GM21360 (cell line): ENCODE results near the gene MTX1.
"Not testable (repeated sequence)": the region's sequence is repeated elsewhere in the genome, so short reads cannot be mapped to it uniquely, and the experiment has no call there.

Experiments
- ATAC-seq: cut with Tn5 transposase; IDR thresholded peaks from one replicate; pipeline ENCODE4 v1.9.1; 2021; ENCODE audit warnings: mild to moderate bottlenecking, moderate library complexity; ENCODE audit not compliant: unreplicated experiment

Gene MTX1

GRCh38 chr1:155208541-155209311 is at the start of gene MTX1:
TSS of gene MTX1 (plus strand) at chr1:155208695. CDS start at chr1:155208805, 110 bp downstream.
- ATAC-seq, result peak; percentile 53

GRCh38 chr1:155158991-155159390 is 49.5 kb upstream of the MTX1 start:
- no peak for ATAC-seq

- ATAC-seq, result no peak
Measured at GRCh38 chr1:155160128-155160527, 48.4 kb upstream of the MTX1 start.

- not testable (repeated sequence) for ATAC-seq
Measured at GRCh38 chr1:155162631-155163030, 45.9 kb upstream of the MTX1 start.

- ATAC-seq, result not testable (repeated sequence)
Measured at GRCh38 chr1:155163785-155164184, 44.7 kb upstream of the MTX1 start.

- ATAC-seq, result not testable (repeated sequence)
Measured at GRCh38 chr1:155164625-155165024, 43.9 kb upstream of the MTX1 start.

GRCh38 chr1:155166051-155166470 is 42.4 kb upstream of the MTX1 start:
- no peak for ATAC-seq

- ATAC-seq, result no peak
Measured at GRCh38 chr1:155166471-155167165, 41.9 kb upstream of the MTX1 start.

GRCh38 chr1:155167166-155168104 is 41.1 kb upstream of the MTX1 start:
- ATAC-seq, result no peak

GRCh38 chr1:155168105-155168445 is 40.4 kb upstream of the MTX1 start:
- not testable (repeated sequence) for ATAC-seq

GRCh38 chr1:155168456-155169210 is 39.9 kb upstream of the MTX1 start:
- ATAC-seq, result no peak

- no peak for ATAC-seq
Measured at GRCh38 chr1:155169541-155169940, 39.0 kb upstream of the MTX1 start.

- no peak for ATAC-seq
Measured at GRCh38 chr1:155170101-155170785, 38.3 kb upstream of the MTX1 start.

GRCh38 chr1:155170806-155171205 is 37.7 kb upstream of the MTX1 start:
- ATAC-seq, result no peak

- ATAC-seq, result no peak
Measured at GRCh38 chr1:155171836-155172731, 36.4 kb upstream of the MTX1 start.

GRCh38 chr1:155172732-155173477 is 35.6 kb upstream of the MTX1 start, which contains the start of gene KRTCAP2:
TSS of gene KRTCAP2 (minus strand) at chr1:155173304. CDS start at chr1:155173224, 80 bp downstream.
- ATAC-seq, result peak; percentile 59

- ATAC-seq, result no peak
Measured at GRCh38 chr1:155173478-155174323, 34.8 kb upstream of the MTX1 start, which contains the start of gene TRIM46. TSS of gene TRIM46 (plus strand) at chr1:155173849. CDS start at chr1:155173967, 118 bp downstream.
